ENCODE data around the gene ACSL3.
A peak's percentile ranks its signal among the peaks of the same experiment; 100 is the strongest.

The ACSL3 gene

GRCh38 chr2:222883420-222883819 is 22.6 kb downstream of the ACSL3 start:
- DNase-seq = no peak

GRCh38 chr2:222884114-222884771 is 23.4 kb downstream of the ACSL3 start:
- DNase-seq = no peak

- DNase-seq = no peak
These were observed 24.1 kb downstream of the ACSL3 start for GRCh38 chr2:222884805-222885424.

- DNase-seq = no peak
These were observed 26.3 kb downstream of the ACSL3 start for GRCh38 chr2:222887124-222887523.

GRCh38 chr2:222888716-222889115 is 27.9 kb downstream of the ACSL3 start:
- no peak for DNase-seq

GRCh38 chr2:222891890-222892289 is 31.1 kb downstream of the ACSL3 start:
- no peak for DNase-seq

GRCh38 chr2:222892321-222892720 is 31.5 kb downstream of the ACSL3 start:
- no peak for DNase-seq

GRCh38 chr2:222892761-222893160 is 31.9 kb downstream of the ACSL3 start:
- no peak for DNase-seq

GRCh38 chr2:222893716-222894115 is 32.9 kb downstream of the ACSL3 start:
- no peak for DNase-seq

- DNase-seq = no peak
These were observed 34.3 kb downstream of the ACSL3 start for GRCh38 chr2:222895144-222895543.

GRCh38 chr2:222897898-222898297 is 37.1 kb downstream of the ACSL3 start:
- DNase-seq = no peak

- DNase-seq = no peak
These were observed 38.8 kb downstream of the ACSL3 start for GRCh38 chr2:222899413-222900181.

- no peak for DNase-seq
These were observed 39.5 kb downstream of the ACSL3 start for GRCh38 chr2:222900354-222900753.

- no peak for DNase-seq
These were observed 41.8 kb downstream of the ACSL3 start for GRCh38 chr2:222902660-222903059.

- DNase-seq = peak; percentile 43
These were observed 42.7 kb downstream of the ACSL3 start for GRCh38 chr2:222903234-222904220.

GRCh38 chr2:222904557-222905258 is 43.9 kb downstream of the ACSL3 start:
- no peak for DNase-seq

GRCh38 chr2:222907048-222907447 is 46.2 kb downstream of the ACSL3 start:
- DNase-seq = no peak

GRCh38 chr2:222907790-222908441 is 47.1 kb downstream of the ACSL3 start:
- DNase-seq = no peak

- no peak for DNase-seq
These were observed 48.5 kb downstream of the ACSL3 start for GRCh38 chr2:222909286-222909685.

GRCh38 chr2:222912117-222912516 is 51.3 kb downstream of the ACSL3 start:
- DNase-seq = no peak

- no peak for DNase-seq
These were observed 51.9 kb downstream of the ACSL3 start for GRCh38 chr2:222912776-222913175.

Data from CD4-positive, alpha-beta T cell treated with Interleukin-6 for 4 hours (primary cell).